ENCODE results near the gene CASR. TPM values are rescaled to one million over a fixed set of nuclear protein-coding genes. Genes with fewer than 3 reads are reported as not detected.

The CASR gene
- total RNA-seq, 1 donor from 2014 or later, result 0.20 TPM

DNA sequence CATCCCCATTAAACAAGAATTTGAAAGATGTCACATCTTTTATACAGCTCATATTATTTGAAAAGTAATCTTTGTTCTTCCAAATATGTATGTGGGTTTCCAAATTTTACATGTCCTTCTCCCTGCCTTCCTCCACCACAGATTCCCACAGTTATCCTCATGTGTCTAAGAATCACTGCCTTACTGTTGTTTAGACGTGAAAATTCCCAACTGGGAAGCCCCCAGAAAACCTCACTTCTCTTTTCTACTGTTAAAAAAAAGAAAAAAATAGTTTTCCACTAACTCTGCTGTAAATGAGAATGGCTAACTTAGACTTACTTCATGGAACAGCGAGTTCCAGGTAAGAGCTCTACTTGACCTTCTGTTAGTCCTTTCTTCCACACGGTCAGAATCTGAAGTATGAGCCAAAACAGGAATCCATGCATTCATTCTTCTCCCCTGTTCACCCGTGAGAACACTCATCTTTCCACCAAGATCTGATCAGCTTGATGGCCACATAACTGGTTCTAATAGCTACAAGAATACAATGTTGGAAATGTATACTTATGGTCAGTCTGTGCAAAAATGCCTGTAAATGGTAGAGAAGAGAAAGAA is 123.7 kb downstream of the CASR start:
- DNase-seq, result no peak
- H3K4me3 ChIP-seq, result no peak overlapping the region
- H3K27me3 ChIP-seq, result no peaks in the 10 kb centered on the region
- TF ChIP-seq, protein P1, sequence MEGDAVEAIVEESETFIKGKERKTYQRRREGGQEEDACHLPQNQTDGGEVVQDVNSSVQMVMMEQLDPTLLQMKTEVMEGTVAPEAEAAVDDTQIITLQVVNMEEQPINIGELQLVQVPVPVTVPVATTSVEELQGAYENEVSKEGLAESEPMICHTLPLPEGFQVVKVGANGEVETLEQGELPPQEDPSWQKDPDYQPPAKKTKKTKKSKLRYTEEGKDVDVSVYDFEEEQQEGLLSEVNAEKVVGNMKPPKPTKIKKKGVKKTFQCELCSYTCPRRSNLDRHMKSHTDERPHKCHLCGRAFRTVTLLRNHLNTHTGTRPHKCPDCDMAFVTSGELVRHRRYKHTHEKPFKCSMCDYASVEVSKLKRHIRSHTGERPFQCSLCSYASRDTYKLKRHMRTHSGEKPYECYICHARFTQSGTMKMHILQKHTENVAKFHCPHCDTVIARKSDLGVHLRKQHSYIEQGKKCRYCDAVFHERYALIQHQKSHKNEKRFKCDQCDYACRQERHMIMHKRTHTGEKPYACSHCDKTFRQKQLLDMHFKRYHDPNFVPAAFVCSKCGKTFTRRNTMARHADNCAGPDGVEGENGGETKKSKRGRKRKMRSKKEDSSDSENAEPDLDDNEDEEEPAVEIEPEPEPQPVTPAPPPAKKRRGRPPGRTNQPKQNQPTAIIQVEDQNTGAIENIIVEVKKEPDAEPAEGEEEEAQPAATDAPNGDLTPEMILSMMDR (IDR thresholded peaks at IDR 0.05), result no peak
- no peak for ATAC-seq
- no peak overlapping the region for H3K27ac ChIP-seq
- H3K36me3 ChIP-seq, result no peaks in the 10 kb centered on the region
- intact Hi-C loops (cut with DNase I), result no loop called here
- H3K4me1 ChIP-seq, result no peaks in the 10 kb centered on the region
- no peaks in the 10 kb centered on the region for H3K9me3 ChIP-seq

DNA sequence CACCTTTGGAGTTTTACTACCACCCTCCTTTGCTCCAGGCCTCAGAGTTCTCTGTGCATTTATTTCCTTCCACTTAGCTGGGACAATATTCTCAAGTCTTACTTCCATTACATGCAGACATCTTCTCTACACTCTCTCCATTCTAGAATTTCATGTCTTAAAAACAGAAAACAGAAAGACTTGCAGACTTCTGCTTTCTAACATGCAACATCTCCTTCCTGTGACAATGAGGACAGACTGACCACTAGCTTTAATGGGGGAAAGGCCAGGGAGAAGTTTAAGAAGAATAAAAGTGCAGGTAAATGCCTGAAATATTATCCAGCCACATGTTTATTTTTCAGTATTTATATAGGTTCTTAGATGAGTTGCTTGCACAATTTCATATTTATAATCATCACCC is 124.5 kb downstream of the CASR start:
- DNase-seq, result no peak
- Histone ChIP-seq H3K27ac (no peak overlapping the region), H3K27me3 (no peaks in the 10 kb centered on the region), H3K4me1 (no peaks in the 10 kb centered on the region), H3K9me3 (no peaks in the 10 kb centered on the region), H3K4me3 (no peak overlapping the region), H3K36me3 (no peaks in the 10 kb centered on the region)
- intact Hi-C loops (cut with DNase I), result no loop called here
- TF ChIP-seq, protein P1 (IDR thresholded peaks at IDR 0.05), result no peak
- ATAC-seq, result peak; percentile 54

DNA sequence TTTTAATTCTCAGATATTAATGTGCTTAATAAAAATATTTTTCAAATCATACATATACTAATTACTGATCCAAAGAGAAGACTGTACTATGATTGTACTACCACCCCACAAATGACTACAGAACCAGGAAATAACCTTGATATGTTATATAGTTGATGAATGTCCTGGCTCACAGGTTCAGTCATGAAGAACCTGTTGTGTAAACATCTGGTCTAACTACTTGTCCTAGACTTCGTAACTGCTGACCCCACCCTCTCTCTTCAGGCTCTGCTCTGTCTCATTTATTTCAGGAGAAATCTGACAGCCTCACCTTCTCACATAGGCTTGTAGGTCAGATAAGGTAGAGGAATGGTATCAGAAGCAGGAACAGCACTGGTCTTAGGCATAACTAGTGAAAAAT is 126.9 kb downstream of the CASR start:
- TF ChIP-seq, protein P1 (IDR thresholded peaks at IDR 0.05), result no peak
- Histone ChIP-seq H3K4me3 (no peak overlapping the region), H3K36me3 (no peaks in the 10 kb centered on the region), H3K27ac (no peak overlapping the region), H3K9me3 (no peaks in the 10 kb centered on the region), H3K4me1 (no peaks in the 10 kb centered on the region), H3K27me3 (no peaks in the 10 kb centered on the region)
- intact Hi-C loops (cut with DNase I), result no loop called here
- DNase-seq (no peak), ATAC-seq (no peak)

DNA sequence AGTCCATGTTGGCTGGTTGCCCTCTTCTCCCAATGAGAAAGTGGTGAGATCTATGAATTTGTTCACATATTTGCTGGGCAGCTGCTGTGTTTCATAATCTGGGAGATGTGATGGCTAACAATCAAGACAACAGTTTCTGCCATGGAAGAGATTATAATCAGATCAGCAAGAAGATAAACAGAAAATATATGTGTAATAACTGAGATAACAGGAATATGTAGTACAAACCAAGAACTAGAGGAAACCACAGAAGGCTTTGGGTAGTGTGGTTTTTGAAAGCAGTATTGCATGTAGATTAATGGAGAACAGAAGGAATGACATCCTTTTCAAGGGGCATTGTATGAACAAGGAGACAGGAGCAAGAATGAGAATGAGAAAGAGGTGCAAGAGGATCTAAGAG is 129.4 kb downstream of the CASR start:
- Histone ChIP-seq H3K4me3 (no peak overlapping the region), H3K27ac (no peak overlapping the region), H3K4me1 (no peaks in the 10 kb centered on the region), H3K9me3 (no peaks in the 10 kb centered on the region), H3K27me3 (no peaks in the 10 kb centered on the region), H3K36me3 (no peaks in the 10 kb centered on the region)
- intact Hi-C loops (cut with DNase I), result no loop called here
- TF ChIP-seq, protein P1 (IDR thresholded peaks at IDR 0.05), result no peak
- no peak for DNase-seq
- no peak for ATAC-seq

DNA sequence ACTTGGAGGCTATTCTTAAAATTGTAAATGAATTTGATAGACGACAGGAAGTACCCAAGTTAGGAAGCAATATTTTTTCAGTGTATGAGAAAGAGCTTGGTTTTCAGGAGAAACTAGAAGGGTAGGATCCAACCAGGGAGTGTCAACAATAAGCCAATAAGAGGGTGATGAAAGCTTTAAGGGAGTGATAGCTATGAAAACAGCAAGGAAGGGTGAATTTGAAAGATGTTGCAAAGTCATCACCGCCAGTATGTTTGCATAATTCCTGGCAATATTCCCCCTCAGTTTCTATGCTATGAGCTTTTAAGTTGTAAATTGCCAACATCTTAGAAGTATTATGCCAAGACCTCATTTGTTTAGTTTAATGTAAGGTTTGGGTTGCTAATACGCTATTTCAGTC is 129.8 kb downstream of the CASR start:
- ATAC-seq, result no peak
- no peaks in the 10 kb centered on the region for H3K27me3 ChIP-seq
- no peak for DNase-seq
- TF ChIP-seq, protein P1 (IDR thresholded peaks at IDR 0.05), result no peak
- no peak overlapping the region for H3K4me3 ChIP-seq
- intact Hi-C loops (cut with DNase I), result no loop called here
- H3K27ac ChIP-seq, result no peak overlapping the region
- H3K4me1 ChIP-seq, result no peaks in the 10 kb centered on the region
- H3K36me3 ChIP-seq, result no peaks in the 10 kb centered on the region
- H3K9me3 ChIP-seq, result no peaks in the 10 kb centered on the region
